K562 (cell line): Measurements from ENCODE around the gene TFRC. TPM values are rescaled to one million over a fixed set of nuclear protein-coding genes. Genes with fewer than 3 reads are reported as not detected.

Experiments
- CTBP1 ChIP-seq: fragments of 450-650 bp; IDR thresholded peaks from 2 replicates; pipeline ENCODE4 v1.6.1; 2016; ENCODE audit warnings: borderline replicate concordance
- EP300 ChIP-seq: IDR thresholded peaks from 2 replicates; pipeline ENCODE4 v1.6.1; 2012; ENCODE audit warnings: low read length, improper control_type of control experiment
- FOXJ3 ChIP-seq: sonication (generic); formaldehyde crosslinking; IDR thresholded peaks from 2 replicates; pipeline ENCODE4 v1.4.0; 2020; ENCODE audit warnings: mild to moderate bottlenecking, missing genetic modification reagents
- GTF2F1 ChIP-seq: IDR thresholded peaks from 2 replicates; pipeline ENCODE4 v1.6.1; 2011; ENCODE audit warnings: low read depth, low read length, improper control_type of control experiment
- JUN ChIP-seq, 2 experiments: sonication (generic) in 1 of 2; formaldehyde crosslinking in 1 of 2; IDR thresholded peaks; 2 replicates each; pipeline versions ENCODE4 v1.6.1 to v1.8.0; 2012 to 2022; ENCODE audit warnings: borderline replicate concordance in 2 of 2, mild to moderate bottlenecking in 2 of 2, improper control_type of control experiment in 1 of 2, low read depth in 1 of 2, low read length in 1 of 2, missing genetic modification reagents in 1 of 2
- MEIS2 ChIP-seq: fragments of 450-650 bp; IDR thresholded peaks from 2 replicates; pipeline ENCODE4 v1.6.1; 2014; ENCODE audit warnings: mild to moderate bottlenecking; ENCODE audit not compliant: partially characterized antibody
- MLLT1 ChIP-seq, 2 experiments: fragments of 450-650 bp; IDR thresholded peaks; 2 replicates each; pipeline ENCODE4 v1.6.1; 2016
- MTA3 ChIP-seq: fragments of 450-650 bp; formaldehyde crosslinking; IDR thresholded peaks from 2 replicates; pipeline ENCODE4 v1.6.1; 2017; ENCODE audit warnings: mild to moderate bottlenecking, borderline replicate concordance
- MYC ChIP-seq, 2 experiments: fragments of 250-450 bp in 1 of 2; sonication (Bioruptor Pico) in 1 of 2; IDR thresholded peaks; 2 replicates each; pipeline versions ENCODE4 v1.5.1 to v1.6.1; 2012 to 2021; ENCODE audit warnings: low read depth in 2 of 2, borderline replicate concordance in 1 of 2, improper control_type of control experiment in 1 of 2, low read length in 1 of 2, mild to moderate bottlenecking in 1 of 2, moderate library complexity in 1 of 2
- PHB ChIP-seq: fragments of 250-450 bp; sonication (Bioruptor Pico); IDR thresholded peaks from 2 replicates; pipeline ENCODE4 v1.5.0; 2021
- POLR2A ChIP-seq: fragments of 450-650 bp; conservative IDR thresholded peaks from 2 replicates; pipeline ENCODE4 v1.6.1; 2016
- RAD21 ChIP-seq, 2 experiments: fragments of 250-450 bp in 1 of 2; fragments of 450-650 bp in 1 of 2; sonication (Bioruptor Pico) in 1 of 2; formaldehyde crosslinking in 1 of 2; IDR thresholded peaks in 1 of 2; conservative IDR thresholded peaks in 1 of 2; 2 replicates each; pipeline versions ENCODE4 v1.4.0 to v1.8.0; 2020 to 2022; ENCODE audit warnings: mild to moderate bottlenecking in 2 of 2, moderate library complexity in 1 of 2
- SAP30 ChIP-seq: fragments of 200-600 bp; sonication (generic); IDR thresholded peaks from 2 replicates; pipeline ENCODE4 v1.6.1; 2012; ENCODE audit warnings: borderline replicate concordance, low read depth, mild to moderate bottlenecking, moderate library complexity, low read length, control low read depth, inconsistent platforms; ENCODE audit not compliant: insufficient read depth, poor library complexity, severe bottlenecking
- SMAD3 ChIP-seq: fragments of 450-650 bp; formaldehyde crosslinking; conservative IDR thresholded peaks from 2 replicates; pipeline ENCODE4 v1.4.0; 2020; ENCODE audit warnings: mild to moderate bottlenecking
- SOX6 ChIP-seq: fragments of 450-650 bp; IDR thresholded peaks from 2 replicates; pipeline ENCODE4 v1.6.1; 2014; ENCODE audit warnings: mild to moderate bottlenecking
- TARDBP ChIP-seq: fragments of 450-650 bp; IDR thresholded peaks from 2 replicates; pipeline ENCODE4 v1.6.1; 2016
- TCF3 ChIP-seq: sonication (generic); formaldehyde crosslinking; IDR thresholded peaks from 2 replicates; pipeline ENCODE4 v1.4.0; 2020; ENCODE audit warnings: mild to moderate bottlenecking, missing genetic modification reagents
- TEAD4 ChIP-seq, 2 experiments: sonication (generic) in 1 of 2; formaldehyde crosslinking in 1 of 2; IDR thresholded peaks; 2 replicates each; pipeline versions ENCODE4 v1.6.1 to v1.8.0; 2012 to 2022; ENCODE audit warnings: borderline replicate concordance in 1 of 2, inconsistent platforms in 1 of 2, low read length in 1 of 2, mild to moderate bottlenecking in 1 of 2, missing genetic modification reagents in 1 of 2
- TRIM24 ChIP-seq, 2 experiments: fragments of 450-650 bp; IDR thresholded peaks; 2 replicates each; pipeline ENCODE4 v1.6.1; 2016
- ZNF146 ChIP-seq: IDR thresholded peaks from one replicate; pipeline ENCODE4 v1.6.1; 2018; ENCODE audit warnings: missing compliant biosample characterization; ENCODE audit not compliant: unreplicated experiment
- ZNF175 ChIP-seq: fragments of 200-800 bp; sonication (Bioruptor generic); IDR thresholded peaks from 2 replicates; pipeline ENCODE4 v1.6.1; 2016; ENCODE audit warnings: low read depth, mild to moderate bottlenecking, missing genetic modification characterization, missing compliant biosample characterization
- ZNF592 ChIP-seq: fragments of 450-650 bp; IDR thresholded peaks from 2 replicates; pipeline ENCODE4 v1.6.1; 2017; ENCODE audit warnings: antibody characterized with exemption, mild to moderate bottlenecking
- polyA plus RNA-seq, 8 experiments: library from polyadenylated mRNA; depleted of rRNA in 4 of 8; stranded (reverse) in 5 of 8; unstranded in 3 of 8; fragments of >200 nt; fragmentation: Nextera tagmentation in 2 of 8; fragmentation: Illumina TruSeq in 1 of 8; extraction: Ambion mirVana in 2 of 8; extraction: Trizol in 1 of 8; gene quantifications; 2 replicates each; pipeline versions ENCODE4 v1.2.1 to v1.2.3, GENCODE V29; 2011 to 2014; ENCODE audit warnings: inconsistent platforms in 1 of 8, missing spikeins in 1 of 8
- total RNA-seq, 7 experiments: library from RNA; depleted of rRNA in 6 of 7; stranded (reverse); fragments of >200 nt in 6 of 7; fragmentation: Illumina TruSeq in 2 of 7; extraction: Trizol in 2 of 7; gene quantifications; 2 replicates each; pipeline versions ENCODE4 v1.2.1 to v1.2.3, GENCODE V29; 2011 to 2021; ENCODE audit warnings: low replicate concordance in 1 of 7

The TFRC gene
- total and polyA plus RNA-seq, 9 of the 15 experiments (the other 6 are each of a cell fraction or from before 2014, with no cell fraction given) = 149 to 679 (median 332) TPM

- TF ChIP-seq MTA3 = peak; percentile 87
- no peak for TF ChIP-seq PHB (CRISPR knock-in tag)
- peak; percentile 66 for TF ChIP-seq MEIS2
- no peak for TF ChIP-seq SAP30
- TF ChIP-seq CTBP1 = peak; percentile 83; the same call in 1 of the 2 replicates
- no peak for TF ChIP-seq FOXJ3 (CRISPR knock-in tag)
- peak in 1 of 2 experiments; percentile 55; a peak in 1 of 4 replicates for TF ChIP-seq MLLT1 (IDR thresholded peaks at IDR 0.05)
- peak; percentile 77 for TF ChIP-seq ZNF175 (CRISPR knock-in tag)
- peak; percentile 93 for TF ChIP-seq JUN (IDR thresholded peaks at IDR 0.05; ENCODE audit: borderline replicate concordance, low read depth, low read length)
- 0 out of 2 replicates have a peak, but pooled peaks have one; percentile 51 for TF ChIP-seq JUN (CRISPR knock-in tag; IDR thresholded peaks at IDR 0.05; ENCODE audit: borderline replicate concordance)
- 0 out of 2 replicates have a peak, but pooled peaks have one; percentile 22 for TF ChIP-seq EP300
- peak; percentile 38 for TF ChIP-seq TEAD4 (IDR thresholded peaks at IDR 0.05; ENCODE audit: low read length)
- TF ChIP-seq TEAD4 (CRISPR knock-in tag; IDR thresholded peaks at IDR 0.05; ENCODE audit: borderline replicate concordance) = no peak
- TF ChIP-seq ZNF592 = 0 out of 2 replicates have a peak, but pooled peaks have one; percentile 35
- TF ChIP-seq MYC (IDR thresholded peaks at IDR 0.05; ENCODE audit: low read depth, low read length) = peak; percentile 35; the same call in 1 of the 2 replicates
- TF ChIP-seq MYC (CRISPR knock-in tag; IDR thresholded peaks at IDR 0.05; ENCODE audit: borderline replicate concordance, low read depth) = no peak
- no peak for TF ChIP-seq GTF2F1
- peak; percentile 52; the same call in 1 of the 2 replicates for TF ChIP-seq SOX6
- TF ChIP-seq SMAD3 (CRISPR knock-in tag) = no peak
- TF ChIP-seq TARDBP = peak; percentile 80; the same call in 1 of the 2 replicates
- TF ChIP-seq ZNF146 (CRISPR knock-in tag) = no peak
- 0 out of 4 replicates have a peak, but pooled peaks of 1 of the 2 experiments have one; percentile 13 for TF ChIP-seq RAD21 (CRISPR knock-in tag; conservative IDR thresholded peaks at IDR 0.05 in 1 of 2, IDR thresholded peaks at IDR 0.05 in 1 of 2)
- peak; percentile 74 to 82; a peak in 3 of 4 replicates for TF ChIP-seq TRIM24 (IDR thresholded peaks at IDR 0.05)
- TF ChIP-seq POLR2A = peak; percentile 14
- 0 out of 2 replicates have a peak, but pooled peaks have one; percentile 18 for TF ChIP-seq TCF3 (CRISPR knock-in tag)
Observed at GRCh38 chr3:196055683-196056270, 26.1 kb downstream of the TFRC start (continued).
